Sigmoid colon (tissue), 7 donors: Measurements from ENCODE around the gene RASSF8. TPM values are rescaled to one million over a fixed set of nuclear protein-coding genes. Genes with fewer than 3 reads are reported as not detected.

ENCODE experiments used
- DNase-seq: peaks from one replicate; pipeline ENCODE4 v3.0.0-alpha.2; 2019
- H3K27ac ChIP-seq, 4 donors: fragments of 200-600 bp; sonication (generic); one replicate each; pipeline ENCODE4 v1.5.1; 2016 to 2019; ENCODE audit warnings: mild to moderate bottlenecking in 1 of 4
- H3K27me3 ChIP-seq, 3 donors: fragments of 200-600 bp; sonication (generic); one replicate each; pipeline ENCODE4 v1.5.1; 2019; ENCODE audit warnings: mild to moderate bottlenecking in 1 of 3
- H3K36me3 ChIP-seq, 4 donors: fragments of 200-600 bp; sonication (generic); one replicate each; pipeline ENCODE4 v1.5.1; 2016 to 2019
- H3K4me1 ChIP-seq, 4 donors: fragments of 200-600 bp; sonication (generic); one replicate each; pipeline ENCODE4 v1.5.1; 2017 to 2019
- H3K4me3 ChIP-seq, 4 donors: fragments of 200-600 bp; sonication (generic); one replicate each; pipeline ENCODE4 v1.5.1; 2017 to 2019; ENCODE audit warnings: mild to moderate bottlenecking in 2 of 4, moderate library complexity in 1 of 4
- H3K9me3 ChIP-seq, 4 donors: fragments of 200-600 bp in 3 of 4; sonication (generic) in 3 of 4; one replicate each; pipeline versions ENCODE4 v1.5.1 to v1.6.1; 2013 to 2019
- CTCF ChIP-seq, 4 experiments: fragments of 450-650 bp in 3 of 4; fragments of 200-600 bp in 1 of 4; IDR thresholded peaks; one replicate each; pipeline ENCODE4 v1.5.1; 2016 to 2019; ENCODE audit warnings: antibody characterized with exemption in 4 of 4, mild to moderate bottlenecking in 3 of 4, moderate library complexity in 2 of 4
- EP300 ChIP-seq, 4 donors: sonication (generic); formaldehyde crosslinking; IDR thresholded peaks; one replicate each; pipeline ENCODE4 v1.6.1; 2017; ENCODE audit warnings: antibody characterized with exemption in 4 of 4
- POLR2A ChIP-seq, 2 donors: fragments of 450-650 bp; IDR thresholded peaks; one replicate each; pipeline ENCODE4 v1.6.1; 2016; ENCODE audit warnings: antibody characterized with exemption in 2 of 2, mild to moderate bottlenecking in 2 of 2, moderate library complexity in 2 of 2
- POLR2AphosphoS5 ChIP-seq, 4 donors: sonication (generic); formaldehyde crosslinking; IDR thresholded peaks; one replicate each; pipeline ENCODE4 v1.6.1; 2017; ENCODE audit warnings: antibody characterized with exemption in 4 of 4
- WGBS, 2 donors: extraction: QIAGEN DNeasy Blood & Tissue Kit; methylation state at CpG; one replicate each; pipeline ENCODE4 v1.1.7; 2013; 5-methylcytosine and 5-hydroxymethylcytosine counted together
- intact Hi-C: fragments of 100-400 bp; cut with DNase I; formaldehyde crosslinking; loops from one replicate; pipeline ENCODE4 v1.15.1; 2023
- polyA plus RNA-seq, 3 donors: library from polyadenylated mRNA; stranded (reverse); fragments of 200-250 nt; gene quantifications; one replicate each; pipeline ENCODE4 v1.2.3, GENCODE V29; 2013
- total RNA-seq, 4 donors: library from RNA; depleted of rRNA; stranded (reverse); fragments of >200 nt; gene quantifications; one replicate each; pipeline ENCODE4 v1.1.0, GENCODE V29; 2016
- donor health status: healthy with polysubstance abuse.
- donor health status: Bipolar disorder and iron deficiency.
- donor health status: healthy.

RASSF8 gene
- total and polyA plus RNA-seq, 7 donors, result 0.92 to 109 (median 74.0) TPM

- Histone ChIP-seq H3K27me3 (no peaks in the 10 kb centered on the region), H3K4me1 (peaks cover 0 to 27% (median 19%) of the 10 kb centered on the region in 4 donors), H3K27ac (peak overlapping the region; percentile 95 to 99 (median 98)), H3K4me3 (peak overlapping the region; percentile 58 to 75 (median 68)), H3K9me3 (no peaks in the 10 kb centered on the region), H3K36me3 (no peaks in the 10 kb centered on the region)
- 5 to 6% methylated on average over 60 of the region's 60 CpGs for WGBS, 2 donors
- no peak for TF ChIP-seq EP300 (IDR thresholded peaks at IDR 0.05)
- TF ChIP-seq POLR2A (IDR thresholded peaks at IDR 0.05), result peak in 1 of 2 donors; percentile 10
- TF ChIP-seq POLR2AphosphoS5 (IDR thresholded peaks at IDR 0.05), result peak; percentile 28 to 65 (median 59)
- TF ChIP-seq CTCF (IDR thresholded peaks at IDR 0.05), result no peak
- intact Hi-C loops, result loop anchor here (1.0 to 10.0 kb wide), 5 partner anchors 12 to 396 kb away; no protein-coding TSS in a partner anchor
- DNase-seq, result peak; percentile 96
Measured at GRCh38 chr12:26126340-26127284, 168.1 kb downstream of the RASSF8 start.

- Histone ChIP-seq H3K27ac (peak overlapping the region; percentile 95 to 99 (median 98)), H3K27me3 (no peaks in the 10 kb centered on the region), H3K4me3 (no peak overlapping the region), H3K36me3 (no peaks in the 10 kb centered on the region), H3K9me3 (no peaks in the 10 kb centered on the region), H3K4me1 (peaks cover 0 to 24% (median 17%) of the 10 kb centered on the region in 4 donors)
- TF ChIP-seq POLR2AphosphoS5 (IDR thresholded peaks at IDR 0.05) (no peak), POLR2A (IDR thresholded peaks at IDR 0.05) (no peak), EP300 (IDR thresholded peaks at IDR 0.05) (no peak), CTCF (IDR thresholded peaks at IDR 0.05) (no peak)
- DNase-seq, result no peak
- intact Hi-C loops, result loop anchor here (2.0 to 10.0 kb wide), 4 partner anchors 69 to 395 kb away; no protein-coding TSS in a partner anchor
- whole genome bisulfite sequencing, 2 donors, result 83 to 95% methylated on average over 2 of the region's 2 CpGs
Measured at GRCh38 chr12:26127404-26127803, 168.9 kb downstream of the RASSF8 start.

- H3K27ac ChIP-seq, result no peak overlapping the region
- no peak for DNase-seq
- TF ChIP-seq POLR2AphosphoS5 (IDR thresholded peaks at IDR 0.05) (no peak), CTCF (IDR thresholded peaks at IDR 0.05) (no peak), EP300 (IDR thresholded peaks at IDR 0.05) (no peak), POLR2A (IDR thresholded peaks at IDR 0.05) (no peak)
- peaks cover 0 to 24% (median 17%) of the 10 kb centered on the region in 4 donors for H3K4me1 ChIP-seq
- intact Hi-C loops, result loop anchor here (5.0 to 10.0 kb wide), 2 partner anchors 97 to 394 kb away; no protein-coding TSS in a partner anchor
- H3K9me3 ChIP-seq, result no peaks in the 10 kb centered on the region
- H3K27me3 ChIP-seq, result no peaks in the 10 kb centered on the region
- H3K36me3 ChIP-seq, result no peaks in the 10 kb centered on the region
- no peak overlapping the region for H3K4me3 ChIP-seq
Measured at GRCh38 chr12:26128168-26128567, 169.7 kb downstream of the RASSF8 start.

Other genes starting within 250 kb of the RASSF8 start
- gene BHLHE41, start 166.4 kb downstream of the RASSF8 start, total RNA-seq, result 1 to 10 TPM; 3.9 to 6.4 (median 6.0) TPM
- gene BHLHE41, start 166.4 kb downstream of the RASSF8 start, polyA plus RNA-seq, result 10 to 100 TPM in 1 of 3 donors, 1 to 10 TPM in 2; 4.8 to 12.6 (median 6.2) TPM
- 10 to 100 TPM; 30.3 to 54.0 (median 46.9) TPM for gene SSPN, start 236.9 kb downstream of the RASSF8 start, total RNA-seq
- 1 to 10 TPM; 3.2 to 6.6 (median 3.2) TPM for gene SSPN, start 236.9 kb downstream of the RASSF8 start, polyA plus RNA-seq